HG03097 (cell line): ENCODE data around the gene PTPRN.

Experiments
- ATAC-seq: cut with Tn5 transposase; IDR thresholded peaks from one replicate; pipeline ENCODE4 v1.9.1; 2021; ENCODE audit not compliant: unreplicated experiment, low FRiP score

PTPRN gene

GRCh38 chr2:219308142-219309101, 779 bp downstream of the PTPRN start:
- ATAC-seq = no peak

GRCh38 chr2:219306047-219306446, 3.2 kb downstream of the PTPRN start:
- no peak for ATAC-seq

GRCh38 chr2:219304223-219304622, 5.0 kb downstream of the PTPRN start:
- no peak for ATAC-seq

- no peak for ATAC-seq
These were observed 6.7 kb downstream of the PTPRN start for GRCh38 chr2:219302412-219302968.

- no peak for ATAC-seq
These were observed 9.2 kb downstream of the PTPRN start for GRCh38 chr2:219300022-219300421.

GRCh38 chr2:219299372-219299760, 9.8 kb downstream of the PTPRN start:
- ATAC-seq = no peak

GRCh38 chr2:219298759-219299371, 10.3 kb downstream of the PTPRN start:
- ATAC-seq = no peak

GRCh38 chr2:219297766-219298456, 11.3 kb downstream of the PTPRN start:
- no peak for ATAC-seq

- no peak for ATAC-seq
These were observed 12.4 kb downstream of the PTPRN start for GRCh38 chr2:219296631-219297391.

- ATAC-seq = no peak
These were observed 13.1 kb downstream of the PTPRN start for GRCh38 chr2:219296142-219296541.

- peak; percentile 90 for ATAC-seq
These were observed 14.5 kb downstream of the PTPRN start for GRCh38 chr2:219294356-219295351.

- no peak for ATAC-seq
These were observed 15.4 kb downstream of the PTPRN start for GRCh38 chr2:219293736-219294231.

- ATAC-seq = no peak
These were observed 16.6 kb downstream of the PTPRN start for GRCh38 chr2:219292616-219293015.

- no peak for ATAC-seq
These were observed 17.2 kb downstream of the PTPRN start for GRCh38 chr2:219291910-219292490.

GRCh38 chr2:219291394-219291793, 17.8 kb downstream of the PTPRN start:
- ATAC-seq = no peak

- no peak for ATAC-seq
These were observed 18.6 kb downstream of the PTPRN start for GRCh38 chr2:219290381-219291171.

- no peak for ATAC-seq
These were observed 19.5 kb downstream of the PTPRN start for GRCh38 chr2:219289537-219290361.
